CD4-positive, alpha-beta memory T cell (primary cell): ENCODE data around the gene PCYT2. TPM values are rescaled to one million over a fixed set of nuclear protein-coding genes. Genes with fewer than 3 reads are reported as not detected.

Experiments used
- CTCF ChIA-PET: fragments of 350-600 bp; sonication (Branson Sonifier 250); formaldehyde crosslinking; loops from one replicate; lab custom pipeline; 2021; ENCODE audit warnings: inconsistent platforms; ENCODE audit not compliant: partially characterized antibody; lab: Charles Lee
- POLR2A ChIA-PET: fragments of 350-600 bp; sonication (Branson Sonifier 250); formaldehyde crosslinking; loops from one replicate; lab custom pipeline; 2021; ENCODE audit not compliant: partially characterized antibody; lab: Charles Lee
- DNase-seq, 5 donors: peaks; one replicate each; pipeline versions ENCODE4 v3.0.0 to v3.0.0-alpha.2; 2020 to 2022; ENCODE audit warnings: mixed read lengths in 1 of 5
- H3K27ac ChIP-seq: one replicate; pipeline ENCODE4 v1.7.0; 2013; ENCODE audit warnings: low read depth, low read length
- H3K27me3 ChIP-seq: 2 replicates; pipeline ENCODE4 v1.7.0; 2013; ENCODE audit warnings: mild to moderate bottlenecking, low read length, moderate library complexity; ENCODE audit not compliant: insufficient read depth
- H3K36me3 ChIP-seq: 2 replicates; pipeline ENCODE4 v1.7.0; 2013; ENCODE audit warnings: mild to moderate bottlenecking, low read length, moderate library complexity; ENCODE audit not compliant: insufficient read depth
- H3K4me1 ChIP-seq: 2 replicates; pipeline ENCODE4 v1.7.0; 2013; ENCODE audit warnings: mild to moderate bottlenecking, low read length, moderate library complexity; ENCODE audit not compliant: insufficient read depth
- H3K4me3 ChIP-seq, 2 donors: one replicate each; pipeline ENCODE4 v1.7.0; 2013; ENCODE audit warnings: low read length in 2 of 2, mild to moderate bottlenecking in 1 of 2
- H3K9me3 ChIP-seq, 2 donors: one replicate each; pipeline ENCODE4 v1.7.0; 2013; ENCODE audit warnings: low read length in 2 of 2, control low read depth in 1 of 2; ENCODE audit not compliant: control insufficient read depth in 1 of 2
- H3K27ac Mint-ChIP-seq, 7 donors: one replicate each; pipeline ENCODE4 v1.8.0; 2020 to 2021; ENCODE audit warnings: mixed read lengths in 7 of 7, mild to moderate bottlenecking in 6 of 7, inconsistent platforms in 3 of 7, moderate library complexity in 3 of 7
- H3K27me3 Mint-ChIP-seq, 2 donors: one replicate each; pipeline ENCODE4 v1.8.0; 2020 to 2021; ENCODE audit warnings: mixed read lengths in 2 of 2
- H3K36me3 Mint-ChIP-seq, 2 donors: one replicate each; pipeline ENCODE4 v1.8.0; 2020 to 2021; ENCODE audit warnings: mixed read lengths in 2 of 2, inconsistent platforms in 1 of 2, mild to moderate bottlenecking in 1 of 2
- H3K4me1 Mint-ChIP-seq, 4 donors: one replicate each; pipeline ENCODE4 v1.8.0; 2020 to 2021; ENCODE audit warnings: mixed read lengths in 4 of 4, mild to moderate bottlenecking in 1 of 4
- H3K4me3 Mint-ChIP-seq, 8 donors: one replicate each; pipeline ENCODE4 v1.8.0; 2020 to 2021; ENCODE audit warnings: mixed read lengths in 8 of 8, mild to moderate bottlenecking in 7 of 8, moderate library complexity in 6 of 8, inconsistent platforms in 3 of 8
- H3K9me3 Mint-ChIP-seq, 8 donors: one replicate each; pipeline ENCODE4 v1.8.0; 2020 to 2021; ENCODE audit warnings: mixed read lengths in 8 of 8, mild to moderate bottlenecking in 5 of 8, inconsistent platforms in 3 of 8, moderate library complexity in 1 of 8
- intact Hi-C: fragments of 100-400 bp; cut with micrococcal nuclease; formaldehyde crosslinking; loops from one replicate; pipeline ENCODE4 v1.15.1; 2023
- polyA plus RNA-seq, 2 donors: library from polyadenylated mRNA; unstranded; fragments of 300-500 nt; fragmentation: Illumina TruSeq; gene quantifications; one replicate each; pipeline ENCODE4 v1.2.3, GENCODE V29; 2021
- total RNA-seq, 2 experiments: library from RNA; stranded (reverse); gene quantifications; one replicate each; pipeline ENCODE4 v1.2.3, GENCODE V29; 2021

The PCYT2 gene
- total and polyA plus RNA-seq, 4 experiments from 2014 or later: 27.8 to 48.3 (median 36.9) TPM

GRCh38 chr17:81934098-81934757 lies 23.0 kb upstream of the PCYT2 start:
- no peaks in the 10 kb centered on the region for H3K36me3 ChIP-seq
- no peak overlapping the region for H3K4me3 ChIP-seq
- no peak for DNase-seq
- H3K9me3 ChIP-seq: no peaks in the 10 kb centered on the region
- H3K27ac Mint-ChIP-seq: no peak overlapping the region
- ChIA-PET CTCF (no interaction called here), POLR2A (interaction anchor here (1.3 kb wide), 1 partner anchor 9 kb away, joined by 3 read pairs; no protein-coding TSS in a partner anchor)
- H3K27me3 ChIP-seq: peaks cover under 1% of the 10 kb centered on the region
- no peaks in the 10 kb centered on the region for H3K36me3 Mint-ChIP-seq
- no peaks in the 10 kb centered on the region for H3K9me3 Mint-ChIP-seq
- intact Hi-C loops: no loop called here
- H3K4me1 ChIP-seq: peaks cover 9% of the 10 kb centered on the region
- H3K27ac ChIP-seq: no peak overlapping the region
- H3K27me3 Mint-ChIP-seq: peaks cover 0 to 9% of the 10 kb centered on the region in 2 donors
- no peak overlapping the region for H3K4me3 Mint-ChIP-seq
- peaks cover 0 to 16% (median 3%) of the 10 kb centered on the region in 4 donors for H3K4me1 Mint-ChIP-seq

GRCh38 chr17:81933178-81933699 lies 22.0 kb upstream of the PCYT2 start:
- H3K27ac Mint-ChIP-seq: no peak overlapping the region
- DNase-seq: no peak
- H3K27me3 Mint-ChIP-seq: peaks cover 0 to 9% of the 10 kb centered on the region in 2 donors
- no peak overlapping the region for H3K4me3 Mint-ChIP-seq
- Histone ChIP-seq H3K4me3 (no peak overlapping the region), H3K9me3 (no peaks in the 10 kb centered on the region), H3K36me3 (no peaks in the 10 kb centered on the region), H3K27ac (no peak overlapping the region), H3K4me1 (peaks cover 17% of the 10 kb centered on the region), H3K27me3 (peaks cover 9% of the 10 kb centered on the region)
- no peaks in the 10 kb centered on the region for H3K36me3 Mint-ChIP-seq
- peaks cover 0 to 16% (median 3%) of the 10 kb centered on the region in 4 donors for H3K4me1 Mint-ChIP-seq
- no peaks in the 10 kb centered on the region for H3K9me3 Mint-ChIP-seq
- ChIA-PET CTCF (no interaction called here), POLR2A (no interaction called here)
- intact Hi-C loops: no loop called here

- H3K27me3 ChIP-seq: peaks cover 10% of the 10 kb centered on the region
- H3K4me3 Mint-ChIP-seq: no peak overlapping the region
- intact Hi-C loops: no loop called here
Observed at GRCh38 chr17:81932333-81932983, 21.3 kb upstream of the PCYT2 start.

GRCh38 chr17:81931557-81932332 lies 20.5 kb upstream of the PCYT2 start:
- intact Hi-C loops: no loop called here
- Histone ChIP-seq H3K4me1 (peaks cover 15% of the 10 kb centered on the region), H3K4me3 (no peak overlapping the region), H3K9me3 (no peaks in the 10 kb centered on the region), H3K27ac (no peak overlapping the region), H3K36me3 (no peaks in the 10 kb centered on the region), H3K27me3 (peaks cover 10% of the 10 kb centered on the region)
- Mint-ChIP-seq H3K4me1 (peaks cover 0 to 10% (median 3%) of the 10 kb centered on the region in 4 donors), H3K36me3 (no peaks in the 10 kb centered on the region), H3K9me3 (no peaks in the 10 kb centered on the region), H3K4me3 (no peak overlapping the region), H3K27ac (peak overlapping the region in 1 of 7 donors; percentile 64), H3K27me3 (peaks cover 0 to 9% of the 10 kb centered on the region in 2 donors)
- ChIA-PET POLR2A (no interaction called here), CTCF (no interaction called here)
- DNase-seq: no peak

More at GRCh38 chr17:81932333-81932983, 21.3 kb upstream of the PCYT2 start:
- H3K4me1 ChIP-seq: peaks cover 17% of the 10 kb centered on the region
- peaks cover 0 to 9% of the 10 kb centered on the region in 2 donors for H3K27me3 Mint-ChIP-seq
- CTCF ChIA-PET: no interaction called here
- H3K9me3 ChIP-seq: no peaks in the 10 kb centered on the region
- DNase-seq: no peak
- H3K9me3 Mint-ChIP-seq: no peaks in the 10 kb centered on the region
- no peak overlapping the region for H3K4me3 ChIP-seq
- peak overlapping the region in 1 of 7 donors; percentile 64 for H3K27ac Mint-ChIP-seq
- POLR2A ChIA-PET: no interaction called here
- H3K36me3 Mint-ChIP-seq: no peaks in the 10 kb centered on the region
- no peak overlapping the region for H3K27ac ChIP-seq
- no peaks in the 10 kb centered on the region for H3K36me3 ChIP-seq
- H3K4me1 Mint-ChIP-seq: peaks cover 0 to 11% (median 3%) of the 10 kb centered on the region in 4 donors

DNA sequence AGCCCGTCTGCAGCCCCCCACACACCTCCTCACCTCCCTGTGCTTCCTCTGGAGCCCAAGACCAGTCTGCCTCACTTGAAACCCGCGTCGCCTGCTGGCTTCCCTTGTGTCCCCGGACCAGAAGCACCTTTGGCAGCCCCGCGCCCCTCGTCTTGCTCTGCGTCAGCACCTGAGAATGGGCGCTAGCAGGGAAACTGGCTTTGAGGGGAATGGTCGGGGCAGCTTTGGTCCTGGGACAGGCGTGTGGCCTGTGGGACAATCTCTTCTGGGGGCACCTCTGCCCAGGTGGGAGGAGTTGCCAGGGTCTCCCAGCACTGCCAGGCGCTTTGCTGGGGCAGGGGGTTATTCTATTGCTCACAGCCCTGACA lies 20.0 kb upstream of the PCYT2 start:
- Histone ChIP-seq H3K4me1 (peaks cover 17% of the 10 kb centered on the region), H3K4me3 (no peak overlapping the region), H3K36me3 (no peaks in the 10 kb centered on the region), H3K9me3 (no peaks in the 10 kb centered on the region), H3K27me3 (peaks cover 10% of the 10 kb centered on the region), H3K27ac (no peak overlapping the region)
- H3K27ac Mint-ChIP-seq: peak overlapping the region in 1 of 7 donors; percentile 54
- intact Hi-C loops: no loop called here
- DNase-seq: no peak
- H3K9me3 Mint-ChIP-seq: no peaks in the 10 kb centered on the region
- ChIA-PET CTCF (interaction anchor here (1.2 kb wide), 1 partner anchor 227 kb away, joined by 4 read pairs; no protein-coding TSS in a partner anchor), POLR2A (no interaction called here)
- no peaks in the 10 kb centered on the region for H3K36me3 Mint-ChIP-seq
- H3K27me3 Mint-ChIP-seq: peaks cover 0 to 9% of the 10 kb centered on the region in 2 donors
- peak overlapping the region in 1 of 8 donors; percentile 52 for H3K4me3 Mint-ChIP-seq
- H3K4me1 Mint-ChIP-seq: peaks cover 3 to 12% (median 7%) of the 10 kb centered on the region in 4 donors

DNA sequence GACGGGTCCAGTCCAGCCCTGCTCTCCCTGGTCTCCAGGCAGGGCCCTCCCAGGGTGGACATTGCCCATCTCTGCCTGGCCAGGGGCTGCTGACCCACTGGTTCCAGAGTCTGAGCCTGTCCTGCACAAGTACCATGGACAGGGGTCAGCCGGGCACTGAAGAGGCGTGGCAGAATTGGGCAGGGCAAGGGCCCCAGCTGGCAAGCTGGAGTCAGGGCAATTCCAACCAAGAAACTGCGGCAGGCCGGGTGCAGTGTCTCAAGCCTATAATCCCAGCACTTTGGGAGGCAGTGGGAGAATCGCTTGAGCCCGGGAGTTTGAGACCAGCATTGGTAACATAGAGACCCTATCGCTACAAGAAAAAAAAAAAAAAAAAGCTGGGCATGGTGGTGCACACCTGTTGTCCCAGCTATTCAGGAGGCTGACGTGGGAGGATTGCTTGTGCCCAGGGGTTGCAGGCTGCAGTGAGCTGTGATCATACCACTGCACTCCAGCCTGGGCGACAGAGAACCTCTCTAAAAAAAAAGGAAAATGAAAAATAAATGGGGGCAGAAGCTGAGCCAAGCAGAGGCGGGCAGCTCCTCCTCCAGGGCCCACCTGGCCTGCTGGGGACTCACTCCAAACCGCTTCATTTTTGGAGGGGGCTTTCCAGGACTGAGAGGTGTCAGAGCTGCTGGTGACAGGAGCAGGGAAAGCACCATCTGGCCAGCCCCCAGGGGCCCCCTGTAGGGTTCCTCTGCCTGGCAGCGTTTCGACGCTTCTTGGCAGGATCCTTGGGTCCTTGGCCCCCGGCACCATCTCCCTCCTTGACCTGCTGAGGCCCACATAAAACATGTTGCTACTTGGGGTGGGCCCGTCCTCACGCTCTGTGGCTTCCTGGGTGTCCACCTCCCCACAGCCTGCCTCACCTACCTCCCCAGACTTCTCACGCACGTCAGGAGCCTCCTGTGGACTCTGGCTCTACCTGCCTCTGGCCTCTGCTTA lies 19.2 kb upstream of the PCYT2 start:
- Mint-ChIP-seq H3K4me3 (peak overlapping the region in 2 of 8 donors; percentile 34 to 52), H3K27ac (peak overlapping the region in 2 of 7 donors; percentile 42 to 54), H3K27me3 (peaks cover 0 to 9% of the 10 kb centered on the region in 2 donors), H3K4me1 (peaks cover 7 to 14% (median 11%) of the 10 kb centered on the region in 4 donors), H3K9me3 (no peaks in the 10 kb centered on the region), H3K36me3 (no peaks in the 10 kb centered on the region)
- ChIA-PET POLR2A (no interaction called here), CTCF (interaction anchor here (1.2 kb wide), 1 partner anchor 226 kb away, joined by 4 read pairs; no protein-coding TSS in a partner anchor)
- no peak for DNase-seq
- Histone ChIP-seq H3K27ac (no peak overlapping the region), H3K4me3 (no peak overlapping the region), H3K27me3 (peaks cover 10% of the 10 kb centered on the region), H3K36me3 (no peaks in the 10 kb centered on the region), H3K4me1 (peaks cover 24% of the 10 kb centered on the region), H3K9me3 (no peaks in the 10 kb centered on the region)
- intact Hi-C loops: no loop called here
